Caki2 (cell line): Measurements from ENCODE around the gene SNX9. TPM values are rescaled to one million over a fixed set of nuclear protein-coding genes. Genes with fewer than 3 reads are reported as not detected.
"Not testable (repeated sequence)": the region's sequence is repeated elsewhere in the genome, so short reads cannot be mapped to it uniquely, and the experiment has no call there.

Source experiments
- DNase-seq: peaks from one replicate; pipeline ENCODE4 v3.0.0-alpha.2; 2015; ENCODE audit warnings: low read depth
- in situ Hi-C: cut with HindIII; loops from 2 replicates; pipeline ENCODE4 v1.10.0; 2016; ENCODE audit warnings: low sequenced_read_pairs, low pct_unique_long_range_greater_than_20kb, mixed read lengths
- total RNA-seq: library from RNA; depleted of rRNA; stranded (reverse); fragments of >200 nt; shearing (Covaris generic); gene quantifications from 2 replicates; pipeline ENCODE4 v1.2.3, GENCODE V29; 2014; ENCODE audit warnings: low replicate concordance

Gene SNX9
- total RNA-seq, 1 experiment from 2014 or later: 26.4 TPM

DNA sequence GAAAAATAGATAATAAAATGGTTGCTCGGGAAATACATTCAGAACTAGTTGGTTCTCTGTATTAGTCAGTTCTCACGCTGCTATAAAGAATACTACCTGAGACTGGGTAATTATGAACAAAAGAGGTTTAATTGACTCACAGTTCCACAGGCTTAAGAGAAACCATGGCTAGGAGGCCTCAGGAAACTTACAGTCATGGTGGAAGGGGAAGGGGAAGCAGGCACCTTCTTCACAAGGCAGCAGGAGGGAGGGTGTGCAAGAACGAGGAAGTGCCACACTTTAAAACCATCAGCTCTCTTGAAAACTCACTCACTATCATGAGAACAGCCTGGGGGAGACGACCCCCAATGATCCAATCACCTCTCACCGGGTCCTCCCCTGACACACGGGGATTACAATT, 24.2 kb upstream of the SNX9 start:
- in situ Hi-C loops: no loop called here

GRCh38 chr6:157799561-157799960, 23.5 kb upstream of the SNX9 start:
- DNase-seq, in situ Hi-C loops: not testable (repeated sequence)

More for the DNA sequence above, 24.2 kb upstream of the SNX9 start:
- DNase-seq: no peak

DNA sequence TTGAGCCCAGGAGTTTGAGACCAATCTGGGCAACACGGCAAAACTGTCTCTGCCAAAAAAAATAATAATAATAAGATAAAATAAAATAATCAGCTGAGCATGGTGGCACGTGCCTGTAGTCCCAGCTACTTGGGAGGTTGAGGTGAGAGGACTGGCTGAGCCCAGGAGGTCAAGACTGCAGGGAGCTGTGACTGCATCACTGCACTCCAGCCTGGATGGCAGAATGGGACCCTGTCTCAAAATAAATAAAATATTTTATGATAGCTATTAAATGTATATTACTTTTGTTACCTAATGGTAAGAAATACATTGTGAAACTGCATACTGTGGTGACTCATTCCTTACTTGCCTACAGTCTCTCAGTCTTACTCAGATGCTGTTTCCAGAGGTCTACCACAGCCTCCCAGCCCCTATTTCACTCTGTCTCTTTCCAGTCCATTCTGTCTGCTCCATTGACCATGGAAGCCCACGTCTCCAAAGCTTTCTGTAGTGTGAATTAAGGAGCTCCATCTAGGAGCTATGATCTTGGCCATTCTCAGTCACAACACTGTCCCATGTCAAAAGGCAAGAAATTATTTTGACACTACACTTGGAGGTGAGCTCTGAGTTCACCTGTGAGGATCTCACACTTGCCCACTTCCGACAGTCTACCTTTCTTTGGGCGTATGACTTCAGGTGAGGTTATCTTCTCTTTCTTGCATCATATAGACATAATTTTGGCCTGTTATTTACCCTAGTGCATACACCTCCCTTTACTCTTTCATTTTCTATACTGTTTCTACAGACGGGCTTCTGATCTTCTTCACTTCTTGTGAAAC, 22.4 kb upstream of the SNX9 start:
- no peak for DNase-seq
- in situ Hi-C loops: no loop called here

- in situ Hi-C loops: no loop called here
- peak; percentile 27 for DNase-seq
Measured at GRCh38 chr6:157804448-157805327, 18.4 kb upstream of the SNX9 start.

DNA sequence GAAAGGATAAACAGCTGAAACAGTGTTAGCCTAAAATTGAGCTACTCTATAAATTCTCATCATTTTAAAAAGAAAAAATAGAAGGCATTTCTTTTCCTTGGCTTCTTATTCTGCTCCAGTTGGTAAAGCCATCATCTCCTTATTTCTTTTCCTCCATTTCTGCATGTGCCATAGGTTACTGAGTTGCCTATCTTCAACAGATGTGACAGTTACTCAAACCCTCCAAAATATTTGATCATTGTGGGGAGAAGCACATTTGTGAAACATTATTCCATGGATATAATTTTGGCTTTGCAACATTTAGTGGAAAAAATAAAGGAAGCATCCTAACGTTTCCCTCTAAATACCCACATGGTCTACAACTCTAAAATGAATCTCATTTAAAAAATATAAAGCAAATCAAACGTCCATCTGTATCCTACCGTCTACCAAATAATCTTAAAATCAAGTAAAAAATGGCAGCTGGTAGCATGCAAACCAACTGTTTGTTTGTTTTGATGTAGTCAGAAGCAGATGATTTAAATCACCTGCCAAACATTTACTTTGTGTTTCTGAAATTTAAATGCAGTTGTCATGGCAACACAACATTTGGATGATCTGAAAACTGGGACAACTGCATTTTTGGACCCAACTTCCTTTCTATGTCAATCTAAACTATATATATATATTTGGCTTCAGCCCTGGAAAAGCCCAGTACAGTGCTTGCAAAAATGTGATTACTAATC, 16.8 kb upstream of the SNX9 start:
- in situ Hi-C loops: no loop called here
- no peak for DNase-seq

DNA sequence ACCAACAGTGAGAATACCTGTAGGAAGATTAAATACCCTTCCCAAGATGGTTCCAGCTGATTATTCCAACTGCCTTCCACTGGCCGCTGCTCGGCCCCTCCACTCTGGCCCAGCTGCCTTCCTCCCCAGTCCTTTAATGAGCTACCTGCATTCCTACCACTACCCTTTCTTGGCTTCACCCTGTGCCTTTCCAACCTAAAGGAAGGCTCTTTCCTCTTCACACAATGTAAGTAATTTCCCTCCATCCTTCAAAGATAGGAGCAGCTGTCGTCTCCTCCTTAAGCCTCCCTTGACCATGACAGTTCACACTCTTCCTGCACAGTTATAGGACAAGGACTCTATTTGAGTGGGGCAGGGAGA, 16.2 kb upstream of the SNX9 start:
- in situ Hi-C loops: no loop called here
- no peak for DNase-seq

- in situ Hi-C loops: no loop called here
- no peak for DNase-seq
Measured at GRCh38 chr6:157808405-157808950, 14.6 kb upstream of the SNX9 start.

- no peak for DNase-seq
- in situ Hi-C loops: no loop called here
Measured at GRCh38 chr6:157809613-157810012, 13.4 kb upstream of the SNX9 start.

- in situ Hi-C loops: no loop called here
Measured at GRCh38 chr6:157811137-157811475, 11.9 kb upstream of the SNX9 start.

GRCh38 chr6:157811476-157812173, 11.4 kb upstream of the SNX9 start:
- in situ Hi-C loops: no loop called here
- no peak for DNase-seq

More at GRCh38 chr6:157811137-157811475, 11.9 kb upstream of the SNX9 start:
- DNase-seq: no peak

DNA sequence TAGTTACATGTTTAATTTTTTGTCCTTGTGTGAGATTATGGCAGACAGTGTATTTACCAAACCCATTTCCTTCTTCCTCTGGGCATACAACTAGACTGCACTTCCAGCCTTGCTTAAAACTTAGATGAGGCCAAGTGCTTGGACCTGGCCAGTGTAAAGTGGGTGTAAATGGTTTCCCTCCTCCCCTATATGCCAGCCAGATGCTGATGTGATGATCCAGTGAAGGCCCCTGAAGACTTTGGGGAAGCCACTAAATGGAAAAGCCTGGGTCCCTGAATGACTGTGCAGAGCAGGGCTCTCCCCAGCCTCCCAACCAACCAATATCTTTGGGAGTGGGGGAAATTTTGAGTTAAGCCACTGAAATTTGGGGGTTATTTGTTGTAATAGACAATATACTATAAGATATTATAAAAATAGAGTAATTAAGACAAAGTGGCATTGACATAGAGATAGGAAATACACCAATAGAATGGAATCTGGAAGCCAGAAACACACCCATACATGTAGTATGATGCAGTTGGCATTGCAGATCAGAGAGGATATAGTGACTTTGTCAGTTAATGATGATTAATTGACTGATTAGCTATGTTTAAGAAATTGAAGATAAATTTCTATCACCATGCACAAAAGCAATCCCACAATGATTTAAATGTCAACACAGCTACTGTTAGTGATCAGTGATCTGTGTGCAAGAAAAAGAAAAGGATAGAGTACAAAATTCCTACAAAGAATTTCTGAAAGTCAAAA, 10.4 kb upstream of the SNX9 start:
- in situ Hi-C loops: no loop called here
- DNase-seq: no peak

DNA sequence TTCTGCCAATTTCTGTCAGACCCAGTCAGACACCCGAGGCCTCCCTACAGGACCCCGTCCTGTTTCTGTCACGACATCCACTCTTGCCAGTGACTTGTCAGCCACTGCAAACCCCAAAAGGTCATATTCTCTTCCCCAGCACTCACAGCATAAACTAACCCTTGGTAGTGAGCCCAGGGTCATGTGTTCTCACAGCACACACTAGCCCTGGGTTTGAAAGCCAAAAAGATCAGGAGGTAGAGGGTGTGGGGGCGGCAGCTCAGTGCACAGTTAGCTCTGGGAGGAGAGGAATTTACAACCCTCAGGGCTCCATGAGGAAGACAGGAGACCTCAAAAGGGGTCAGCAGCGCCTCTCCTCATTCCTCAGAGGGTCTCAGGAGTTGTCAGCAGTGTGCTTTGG, 9.9 kb upstream of the SNX9 start:
- DNase-seq: no peak

DNA sequence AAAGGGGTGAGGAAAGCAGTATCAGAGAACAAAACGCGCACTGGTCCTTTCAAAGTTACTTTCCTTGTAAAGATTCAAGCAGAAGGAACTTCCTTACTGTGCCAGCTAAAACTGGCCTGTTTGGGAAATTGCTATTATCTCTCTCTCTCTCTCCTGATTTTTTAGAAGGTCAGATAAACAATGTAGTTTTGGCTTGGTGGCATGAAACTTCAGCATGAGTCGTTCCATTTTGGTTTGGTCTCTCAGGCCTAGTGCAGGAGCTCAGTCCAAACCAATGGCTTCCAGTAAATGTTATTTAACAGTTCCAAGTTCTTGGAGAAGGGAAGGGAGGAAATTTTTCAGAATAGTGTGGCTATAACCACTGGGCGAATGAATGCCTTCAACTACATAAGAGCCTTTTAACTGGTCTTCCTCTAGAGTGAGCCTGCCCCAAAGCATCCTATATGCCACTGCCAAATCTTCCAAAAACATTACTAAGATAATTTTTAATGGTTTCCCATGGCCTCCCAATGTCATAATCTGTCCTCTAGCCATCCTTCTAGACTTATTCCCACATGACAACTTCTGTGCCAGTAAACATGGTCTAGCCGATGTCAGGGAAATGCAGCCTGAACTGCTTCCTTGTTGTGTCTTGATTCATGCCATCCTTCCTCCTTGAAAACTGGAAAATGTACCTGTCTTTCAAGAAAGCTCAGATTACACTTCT, 9.1 kb upstream of the SNX9 start:
- no peak for DNase-seq
- in situ Hi-C loops: no loop called here

More for the DNA sequence above, 9.9 kb upstream of the SNX9 start:
- in situ Hi-C loops: no loop called here

GRCh38 chr6:157814883-157815282, 8.2 kb upstream of the SNX9 start:
- no peak for DNase-seq
- in situ Hi-C loops: no loop called here

- DNase-seq: no peak
- in situ Hi-C loops: no loop called here
Measured at GRCh38 chr6:157821342-157822033, 1.6 kb upstream of the SNX9 start.

DNA sequence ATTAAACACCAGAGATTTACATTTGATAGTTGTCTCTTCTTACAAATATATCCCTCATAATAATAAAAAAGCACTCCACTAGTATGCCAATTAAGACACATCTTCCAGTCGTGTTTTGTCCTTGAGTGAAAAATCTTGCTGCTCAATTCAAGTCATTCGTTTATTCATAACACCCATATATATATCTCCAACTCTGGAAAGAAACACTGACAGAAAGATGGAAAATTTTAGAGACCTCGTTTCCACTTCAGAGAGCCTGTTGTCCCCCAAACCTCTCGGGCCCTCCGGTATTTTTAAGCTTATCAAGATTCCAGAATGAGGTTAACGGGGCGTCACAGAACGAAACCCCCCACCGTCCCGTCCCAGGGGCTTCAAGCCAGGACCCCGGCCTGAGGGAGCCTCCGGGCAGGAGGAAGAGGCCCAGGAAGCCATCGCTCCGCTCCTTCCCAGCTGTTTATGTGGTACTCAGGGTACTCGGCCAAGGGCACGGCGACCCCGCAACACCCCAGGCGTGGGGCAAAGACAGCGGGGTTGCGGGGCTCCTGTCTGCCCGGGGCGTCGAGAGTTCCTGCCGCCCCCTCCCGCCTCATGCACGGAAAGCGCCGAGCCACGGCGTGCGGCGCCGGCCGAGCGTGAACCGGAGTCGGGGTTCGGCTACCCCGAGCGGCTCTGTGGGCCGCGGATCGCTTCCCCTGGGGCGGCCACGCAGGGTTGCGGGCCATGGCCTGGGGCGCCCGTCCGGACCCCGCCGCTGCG, 623 bp upstream of the SNX9 start:
- no peak for DNase-seq
- in situ Hi-C loops: no loop called here
